ENCODE results near the gene CFAP299. TPM values are rescaled to one million over a fixed set of nuclear protein-coding genes. Genes with fewer than 3 reads are reported as not detected.
A peak's percentile ranks its signal among the peaks of the same experiment; 100 is the strongest.

CFAP299 gene
- total and polyA plus RNA-seq, 2 of the 8 experiments (the other 6 are each of a cell fraction or from before 2014, with no cell fraction given) = not detected

DNA sequence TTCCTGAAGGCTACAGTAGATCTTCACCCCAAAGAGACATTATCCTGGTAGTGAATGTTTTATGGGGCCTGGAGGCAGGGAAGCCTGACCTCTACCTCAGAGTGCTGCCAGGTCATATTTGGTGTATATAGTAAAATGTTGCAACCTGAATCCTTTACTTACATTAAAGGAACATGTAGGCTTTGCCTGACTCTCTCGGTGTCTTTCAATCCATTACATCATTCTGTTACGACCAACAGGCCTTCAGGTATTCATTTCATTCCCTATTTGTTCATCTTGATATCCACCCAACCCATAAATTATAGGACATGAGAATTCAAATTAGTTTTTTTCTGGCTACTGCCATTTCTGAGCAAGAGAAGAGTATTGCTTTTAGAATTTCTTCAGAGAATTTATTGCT is 116.5 kb downstream of the CFAP299 start:
- Histone ChIP-seq H2BK20ac (ENCODE audit: low read length) (no peak overlapping the region), H2BK5ac (ENCODE audit: low read depth, low read length) (no peak overlapping the region), H2AFZ (ENCODE audit: low read length) (0 out of 2 replicates have a peak overlapping the region, but pooled peaks have one; percentile 14), H3K23ac (ENCODE audit: insufficient read length) (no peak overlapping the region), H2BK12ac (ENCODE audit: low read depth, low read length) (no peak overlapping the region), H3K79me1 (ENCODE audit: low read depth, low read length) (no peaks in the 10 kb centered on the region), H4K91ac (replicated peaks; ENCODE audit: insufficient read length, low read length) (no peak overlapping the region), H3K56ac (replicated peaks; ENCODE audit: insufficient read length, low read depth, low read length) (no peak overlapping the region), H3K27ac (ENCODE audit: low read depth, low read length) (no peak overlapping the region), H3K18ac (ENCODE audit: extremely low read depth, low read length) (no peak overlapping the region), H4K8ac (ENCODE audit: extremely low read depth, insufficient read depth, low read length) (no peak overlapping the region), H3K4me1 (replicated peaks in 1 of 4; ENCODE audit: control insufficient read depth in 3 of 4, insufficient read depth in 4 of 4, low read length in 3 of 4) (peaks cover 0 to 17% (median 4%) of the 10 kb centered on the region in 4 experiments; a peak in 4 of 7 replicates), H3K36me3 (ENCODE audit: control insufficient read depth in 2 of 4, insufficient read depth in 4 of 4, low read length in 3 of 4) (no peaks in the 10 kb centered on the region), H3K4me3 (ENCODE audit: extremely low read depth in 1 of 4, insufficient read depth in 2 of 4, low read depth in 3 of 4, low read length in 4 of 4) (no peak overlapping the region), H4K5ac (ENCODE audit: insufficient read length, low read depth, low read length) (no peak overlapping the region), H3K14ac (ENCODE audit: insufficient read length) (no peak overlapping the region), H3K9me3 (ENCODE audit: insufficient read depth in 2 of 2, low read depth in 1 of 2, low read length in 1 of 2) (no peaks in the 10 kb centered on the region), H4K20me1 (replicated peaks in 1 of 2; ENCODE audit: control insufficient read depth in 1 of 2, insufficient read depth in 2 of 2, low read length in 2 of 2) (no peaks in the 10 kb centered on the region), H3K23me2 (ENCODE audit: low read depth, low read length) (no peaks in the 10 kb centered on the region), H2BK15ac (ENCODE audit: low read length) (no peak overlapping the region), H2BK120ac (replicated peaks; ENCODE audit: low read depth, low read length) (no peak overlapping the region), H3K4me2 (ENCODE audit: insufficient read depth in 1 of 2, low read depth in 2 of 2, low read length in 2 of 2) (no peak overlapping the region), H3K9ac (replicated peaks in 1 of 4; ENCODE audit: extremely low read depth in 1 of 4, low read depth in 3 of 4, low read length in 3 of 4) (no peak overlapping the region), H3K27me3 (replicated peaks in 1 of 4; ENCODE audit: control insufficient read depth in 3 of 4, extremely low read depth in 1 of 4, insufficient read depth in 3 of 4, low read length in 3 of 4) (no peaks in the 10 kb centered on the region), H3K79me2 (ENCODE audit: control insufficient read depth in 1 of 2, insufficient read depth in 2 of 2, low read length in 2 of 2) (no peaks in the 10 kb centered on the region), H2AK5ac (ENCODE audit: low read depth, low read length) (no peak overlapping the region), H3K4ac (replicated peaks; ENCODE audit: insufficient read length, low read depth, low read length) (no peak overlapping the region)
- ChIA-PET CTCF (ENCODE audit: partially characterized antibody) (interaction anchor here (1.8 kb wide), 2 partner anchors 8 to 13 kb away, joined by 4 to 10 read pairs; no protein-coding TSS in a partner anchor), POLR2A (ENCODE audit: partially characterized antibody) (no interaction called here)
- FAIRE-seq = no peak
- no peak for DNase-seq (ENCODE audit: low read depth in 1 of 2, low spot score in 2 of 2)
- TF ChIP-seq TBP (IDR thresholded peaks at IDR 0.05; ENCODE audit: low read depth, low read length) = no peak
- no peak for TF ChIP-seq BCL11A (IDR thresholded peaks at IDR 0.05; ENCODE audit: low read depth in 2 of 2, low read length in 2 of 2)
- no peak for TF ChIP-seq PHF8 (conservative IDR thresholded peaks at IDR 0.05; ENCODE audit: low read depth, low read length)
- no peak for TF ChIP-seq NANOG (IDR thresholded peaks at IDR 0.05; ENCODE audit: insufficient read depth, low read depth, low read length, poor library complexity, severe bottlenecking)
- TF ChIP-seq POLR2AphosphoS5 (IDR thresholded peaks at IDR 0.05; ENCODE audit: low read depth, low read length) = no peak
- TF ChIP-seq, protein P1, sequence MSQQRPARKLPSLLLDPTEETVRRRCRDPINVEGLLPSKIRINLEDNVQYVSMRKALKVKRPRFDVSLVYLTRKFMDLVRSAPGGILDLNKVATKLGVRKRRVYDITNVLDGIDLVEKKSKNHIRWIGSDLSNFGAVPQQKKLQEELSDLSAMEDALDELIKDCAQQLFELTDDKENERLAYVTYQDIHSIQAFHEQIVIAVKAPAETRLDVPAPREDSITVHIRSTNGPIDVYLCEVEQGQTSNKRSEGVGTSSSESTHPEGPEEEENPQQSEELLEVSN (IDR thresholded peaks at IDR 0.05) = no peak
- no peak for TF ChIP-seq SP1 (IDR thresholded peaks at IDR 0.05; ENCODE audit: low read depth, low read length)
- no peak for TF ChIP-seq SRF (IDR thresholded peaks at IDR 0.05; ENCODE audit: low read depth, low read length)
- TF ChIP-seq SIN3A (conservative IDR thresholded peaks at IDR 0.05 in 1 of 2, IDR thresholded peaks at IDR 0.05 in 1 of 2; ENCODE audit: low read depth in 1 of 2, low read length in 2 of 2) = no peak
- TF ChIP-seq MAFK (IDR thresholded peaks at IDR 0.05; ENCODE audit: low read depth, low read length) = no peak
- TF ChIP-seq GTF2F1 (IDR thresholded peaks at IDR 0.05; ENCODE audit: borderline replicate concordance, low read depth, low read length) = no peak
- TF ChIP-seq BACH1 (IDR thresholded peaks at IDR 0.05; ENCODE audit: low read length) = no peak
- no peak for TF ChIP-seq SIX5 (IDR thresholded peaks at IDR 0.05; ENCODE audit: low read depth, low read length)
- 92% methylated on average over 2 of the region's 2 CpGs; no CpG with 5 or more reads in 1 of the 2 experiments for WGBS, 2 experiments (ENCODE audit: extremely low coverage in 1 of 2, insufficient coverage in 1 of 2, insufficient read length in 1 of 2, insufficient replicate concordance in 2 of 2, low coverage in 1 of 2, low lambda C conversion rate in 2 of 2, missing lambda C conversion rate in 1 of 2)
